ENCODE results near the gene CCDC40. TPM values are rescaled to one million over a fixed set of nuclear protein-coding genes. Genes with fewer than 3 reads are reported as not detected.

Gene CCDC40
- total and polyA plus RNA-seq, 2 donors (not counting 1 experiment from before 2014, with no cell fraction given) = 0.63 to 3.2 TPM

DNA sequence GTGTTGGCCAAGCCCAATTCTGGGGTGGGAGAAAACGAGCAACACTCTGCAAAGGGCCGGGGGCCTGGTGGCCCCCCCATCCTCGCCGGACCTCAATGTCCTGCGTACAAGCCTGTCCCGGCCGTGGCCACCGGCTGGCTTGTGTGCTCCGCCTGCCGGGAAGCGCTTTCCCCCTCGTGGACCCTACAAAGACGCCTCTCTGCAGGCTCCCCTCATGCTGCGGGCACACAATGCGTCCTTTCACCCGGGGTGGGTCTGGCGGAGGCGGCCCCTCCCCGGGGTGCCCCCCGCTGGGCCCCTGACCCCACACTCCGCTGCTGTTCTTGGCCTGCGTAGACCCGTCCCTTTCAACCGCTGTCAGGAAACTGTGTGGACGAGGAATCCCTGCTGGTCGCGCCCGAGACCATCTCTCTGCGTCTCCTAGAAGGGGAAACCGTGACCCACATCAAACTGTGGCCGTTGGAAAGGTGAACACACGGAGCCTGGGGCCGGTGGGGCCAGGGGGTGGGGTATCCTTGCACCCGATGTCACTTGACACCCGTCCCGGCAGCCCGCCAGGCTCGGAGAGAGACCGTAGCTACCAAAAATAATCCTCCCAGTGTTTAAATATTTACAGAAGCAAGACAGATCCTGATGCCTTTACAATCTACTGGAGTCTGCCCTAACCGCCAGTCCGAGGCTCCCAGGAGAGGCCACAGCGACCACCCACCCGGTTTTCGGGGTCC, 44.4 kb upstream of the CCDC40 start:
- Mint-ChIP-seq H3K9me3 (ENCODE audit: insufficient read depth) (no peaks in the 10 kb centered on the region), H3K4me1 (peaks cover 33% of the 10 kb centered on the region), H3K4me3 (peak overlapping the region; percentile 72), H3K27me3 (peaks cover 5% of the 10 kb centered on the region), H3K27ac (peak overlapping the region; percentile 63)
- Histone ChIP-seq H3K27ac (ENCODE audit: low read length in 2 of 2) (no peak overlapping the region), H3K27me3 (replicated peaks in 1 of 4; ENCODE audit: control extremely low read depth in 1 of 4, control insufficient read depth in 3 of 4, insufficient read depth in 4 of 4, low read length in 3 of 4) (peaks cover 0 to 18% (median 0%) of the 10 kb centered on the region in 4 experiments), H3K9me3 (ENCODE audit: control extremely low read depth in 1 of 3, control insufficient read depth in 2 of 3, insufficient read depth in 1 of 3, low read length in 2 of 3) (no peaks in the 10 kb centered on the region), H3K36me3 (replicated peaks in 1 of 2; ENCODE audit: control extremely low read depth in 1 of 2, control insufficient read depth in 1 of 2, extremely low read depth in 1 of 2, insufficient read depth in 2 of 2, low read length in 1 of 2) (no peaks in the 10 kb centered on the region), H3K4me1 (ENCODE audit: control insufficient read depth in 2 of 2, insufficient read depth in 2 of 2, low read length in 2 of 2) (peaks cover 31 to 39% of the 10 kb centered on the region in 2 donors), H2AFZ (ENCODE audit: insufficient read depth, low read depth, low read length, poor library complexity, severe bottlenecking) (peak overlapping the region; percentile 77), H3K9ac (ENCODE audit: low read length) (peak overlapping the region; percentile 60), H3K4me2 (replicated peaks; ENCODE audit: low read depth, low read length, poor library complexity, severe bottlenecking) (peak overlapping the region; percentile 83), H4K20me1 (ENCODE audit: control insufficient read depth, insufficient read depth, low read length, poor library complexity, severe bottlenecking) (no peaks in the 10 kb centered on the region), H3K4me3 (ENCODE audit: control extremely low read depth in 1 of 5, extremely low read depth in 1 of 5, insufficient read depth in 1 of 5, low read depth in 2 of 5, low read length in 4 of 5) (peak overlapping the region in 4 of 5 experiments; percentile 46 to 58 (median 57)), H3K79me2 (ENCODE audit: control insufficient read depth, insufficient read depth, low read length) (no peaks in the 10 kb centered on the region)
- CTCF ChIA-PET = interaction anchor here (0.7 to 2.6 kb wide), 4 partner anchors 83 to 202 kb away, joined by 3 to 15 read pairs (median 3); no protein-coding TSS in a partner anchor
- 20% methylated on average over 43 of the region's 44 CpGs for WGBS (ENCODE audit: insufficient coverage)
- DNase-seq (no peak), ATAC-seq (ENCODE audit: low read depth) (no peak)
- POLR2A ChIA-PET = interaction anchor here (1.2 kb wide), 1 partner anchor 58 kb away, joined by 5 read pairs; no protein-coding TSS in a partner anchor
- intact Hi-C loops (cut with micrococcal nuclease) = loop anchor here (5.0 kb wide), 1 partner anchor 245 kb away; no protein-coding TSS in a partner anchor
- TF ChIP-seq, protein P1, sequence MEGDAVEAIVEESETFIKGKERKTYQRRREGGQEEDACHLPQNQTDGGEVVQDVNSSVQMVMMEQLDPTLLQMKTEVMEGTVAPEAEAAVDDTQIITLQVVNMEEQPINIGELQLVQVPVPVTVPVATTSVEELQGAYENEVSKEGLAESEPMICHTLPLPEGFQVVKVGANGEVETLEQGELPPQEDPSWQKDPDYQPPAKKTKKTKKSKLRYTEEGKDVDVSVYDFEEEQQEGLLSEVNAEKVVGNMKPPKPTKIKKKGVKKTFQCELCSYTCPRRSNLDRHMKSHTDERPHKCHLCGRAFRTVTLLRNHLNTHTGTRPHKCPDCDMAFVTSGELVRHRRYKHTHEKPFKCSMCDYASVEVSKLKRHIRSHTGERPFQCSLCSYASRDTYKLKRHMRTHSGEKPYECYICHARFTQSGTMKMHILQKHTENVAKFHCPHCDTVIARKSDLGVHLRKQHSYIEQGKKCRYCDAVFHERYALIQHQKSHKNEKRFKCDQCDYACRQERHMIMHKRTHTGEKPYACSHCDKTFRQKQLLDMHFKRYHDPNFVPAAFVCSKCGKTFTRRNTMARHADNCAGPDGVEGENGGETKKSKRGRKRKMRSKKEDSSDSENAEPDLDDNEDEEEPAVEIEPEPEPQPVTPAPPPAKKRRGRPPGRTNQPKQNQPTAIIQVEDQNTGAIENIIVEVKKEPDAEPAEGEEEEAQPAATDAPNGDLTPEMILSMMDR (IDR thresholded peaks at IDR 0.05) = peak; percentile 40
- no peak for TF ChIP-seq EZH2 (IDR thresholded peaks at IDR 0.05; ENCODE audit: borderline replicate concordance, insufficient read depth, low read depth, low read length, poor library complexity, severe bottlenecking)

Data from B cell (primary cell).